ENCODE measurements around the gene AP2A1. TPM values are rescaled to one million over a fixed set of nuclear protein-coding genes. Genes with fewer than 3 reads are reported as not detected.
A peak's percentile ranks its signal among the peaks of the same experiment; 100 is the strongest.

AP2A1 gene
- total and polyA plus RNA-seq, 2 of the 13 experiments (the other 11 are each of a cell fraction or from before 2014, with no cell fraction given), result 22.7 to 39.7 TPM

DNA sequence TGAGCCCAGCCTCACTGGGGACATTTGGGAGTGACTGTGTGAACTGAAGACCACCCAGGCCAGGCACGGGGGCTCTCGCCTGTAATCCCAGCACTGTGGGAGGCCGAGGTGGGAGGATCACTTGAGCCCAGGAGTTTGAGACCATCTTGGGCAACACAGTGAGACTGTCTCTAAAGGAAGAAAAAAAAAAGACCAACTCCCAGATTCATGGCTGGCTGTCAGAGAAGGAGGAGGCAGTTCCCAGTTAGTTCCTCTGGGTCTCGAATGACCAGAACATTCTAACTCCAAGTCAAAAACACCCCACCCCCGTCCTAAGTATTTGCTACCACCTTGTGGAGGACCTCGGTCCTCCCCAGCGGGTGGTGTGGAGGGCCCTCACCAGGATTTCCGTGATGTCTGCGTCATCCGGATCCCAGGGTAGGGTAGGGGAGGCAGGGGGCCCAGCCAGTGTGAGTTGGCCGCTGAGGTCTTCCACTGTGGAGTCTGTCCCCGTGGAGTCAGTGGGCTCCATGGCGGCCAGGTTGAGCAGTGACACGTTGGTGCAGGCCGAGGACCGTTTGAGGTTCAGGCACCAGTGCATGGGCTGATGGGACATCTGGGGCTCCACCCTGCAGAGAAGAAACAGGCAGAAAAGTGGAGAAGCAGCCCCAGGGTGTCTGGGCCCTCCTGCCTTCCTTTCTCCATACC is 5.0 kb upstream of the AP2A1 start:
- FAIRE-seq, result no peak
- Histone ChIP-seq H3K4me2 (ENCODE audit: low read depth, low read length) (peak overlapping the region; percentile 23; the same call in 1 of the 2 replicates), H2AFZ (ENCODE audit: low read length) (no peak overlapping the region), H3K9ac (ENCODE audit: insufficient read depth, low read depth, low read length) (no peak overlapping the region), H3K79me2 (ENCODE audit: insufficient read depth, low read length) (no peaks in the 10 kb centered on the region), H3K36me3 (replicated peaks in 1 of 2; ENCODE audit: control insufficient read depth in 1 of 2, insufficient read depth in 2 of 2, low read length in 2 of 2) (no peaks in the 10 kb centered on the region), H3K4me1 (ENCODE audit: insufficient read depth, low read length) (peaks cover 33% of the 10 kb centered on the region), H3K4me3 (replicated peaks in 1 of 3; ENCODE audit: insufficient read depth in 1 of 3, low read depth in 2 of 3, low read length in 3 of 3) (no peak overlapping the region), H4K20me1 (ENCODE audit: insufficient read depth, low read length) (no peaks in the 10 kb centered on the region), H3K9me3 (ENCODE audit: low read length) (no peaks in the 10 kb centered on the region), H3K27ac (ENCODE audit: extremely low read length, insufficient read depth, low read length) (no peak overlapping the region), H3K27me3 (ENCODE audit: control insufficient read depth in 1 of 2, insufficient read depth in 2 of 2, low read length in 2 of 2) (peaks cover 0 to 7% of the 10 kb centered on the region in 2 experiments; a peak in 1 of 5 replicates)
- POLR2A ChIA-PET, result no interaction called here
- intact Hi-C loops (cut with micrococcal nuclease; ENCODE audit: unreplicated experiment) (loop anchor here (10.0 kb wide), 1 partner anchor 53 kb away; the partner anchor contains the start of genes FUZ and MED25), in situ Hi-C loops (cut with HindIII; ENCODE audit: extremely low pct_ligation_motif_present, low pct_unique_long_range_greater_than_20kb) (no loop called here)
- no TSS peak for BruUV-seq (replicated peaks)
- CTCF ChIA-PET (ENCODE audit: low intra/inter-chr PET ratio, low total read pairs), result no interaction called here
- ATAC-seq, result no peak
- TF ChIP-seq EZH2 (conservative IDR thresholded peaks at IDR 0.05; ENCODE audit: low read depth, low read length), result no peak
- TF ChIP-seq ZNF850 (CRISPR knock-in tag; conservative IDR thresholded peaks at IDR 0.05), result no peak
- no peak for TF ChIP-seq ZNF644 (CRISPR knock-in tag; IDR thresholded peaks at IDR 0.05; ENCODE audit: low read depth)
- TF ChIP-seq STAG1 (CRISPR knock-in tag; IDR thresholded peaks at IDR 0.05), result peak; percentile 15; the same call in 1 of the 2 replicates
- TF ChIP-seq ZBTB38 (CRISPR knock-in tag; IDR thresholded peaks at IDR 0.05), result 0 out of 2 replicates have a peak, but pooled peaks have one; percentile 21
- TF ChIP-seq, protein P1, sequence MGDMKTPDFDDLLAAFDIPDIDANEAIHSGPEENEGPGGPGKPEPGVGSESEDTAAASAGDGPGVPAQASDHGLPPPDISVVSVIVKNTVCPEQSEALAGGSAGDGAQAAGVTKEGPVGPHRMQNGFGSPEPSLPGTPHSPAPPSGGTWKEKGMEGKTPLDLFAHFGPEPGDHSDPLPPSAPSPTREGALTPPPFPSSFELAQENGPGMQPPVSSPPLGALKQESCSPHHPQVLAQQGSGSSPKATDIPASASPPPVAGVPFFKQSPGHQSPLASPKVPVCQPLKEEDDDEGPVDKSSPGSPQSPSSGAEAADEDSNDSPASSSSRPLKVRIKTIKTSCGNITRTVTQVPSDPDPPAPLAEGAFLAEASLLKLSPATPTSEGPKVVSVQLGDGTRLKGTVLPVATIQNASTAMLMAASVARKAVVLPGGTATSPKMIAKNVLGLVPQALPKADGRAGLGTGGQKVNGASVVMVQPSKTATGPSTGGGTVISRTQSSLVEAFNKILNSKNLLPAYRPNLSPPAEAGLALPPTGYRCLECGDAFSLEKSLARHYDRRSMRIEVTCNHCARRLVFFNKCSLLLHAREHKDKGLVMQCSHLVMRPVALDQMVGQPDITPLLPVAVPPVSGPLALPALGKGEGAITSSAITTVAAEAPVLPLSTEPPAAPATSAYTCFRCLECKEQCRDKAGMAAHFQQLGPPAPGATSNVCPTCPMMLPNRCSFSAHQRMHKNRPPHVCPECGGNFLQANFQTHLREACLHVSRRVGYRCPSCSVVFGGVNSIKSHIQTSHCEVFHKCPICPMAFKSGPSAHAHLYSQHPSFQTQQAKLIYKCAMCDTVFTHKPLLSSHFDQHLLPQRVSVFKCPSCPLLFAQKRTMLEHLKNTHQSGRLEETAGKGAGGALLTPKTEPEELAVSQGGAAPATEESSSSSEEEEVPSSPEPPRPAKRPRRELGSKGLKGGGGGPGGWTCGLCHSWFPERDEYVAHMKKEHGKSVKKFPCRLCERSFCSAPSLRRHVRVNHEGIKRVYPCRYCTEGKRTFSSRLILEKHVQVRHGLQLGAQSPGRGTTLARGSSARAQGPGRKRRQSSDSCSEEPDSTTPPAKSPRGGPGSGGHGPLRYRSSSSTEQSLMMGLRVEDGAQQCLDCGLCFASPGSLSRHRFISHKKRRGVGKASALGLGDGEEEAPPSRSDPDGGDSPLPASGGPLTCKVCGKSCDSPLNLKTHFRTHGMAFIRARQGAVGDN (CRISPR knock-in tag; IDR thresholded peaks at IDR 0.05), result peak; percentile 42; the same call in 1 of the 2 replicates
- TF ChIP-seq, protein P2, sequence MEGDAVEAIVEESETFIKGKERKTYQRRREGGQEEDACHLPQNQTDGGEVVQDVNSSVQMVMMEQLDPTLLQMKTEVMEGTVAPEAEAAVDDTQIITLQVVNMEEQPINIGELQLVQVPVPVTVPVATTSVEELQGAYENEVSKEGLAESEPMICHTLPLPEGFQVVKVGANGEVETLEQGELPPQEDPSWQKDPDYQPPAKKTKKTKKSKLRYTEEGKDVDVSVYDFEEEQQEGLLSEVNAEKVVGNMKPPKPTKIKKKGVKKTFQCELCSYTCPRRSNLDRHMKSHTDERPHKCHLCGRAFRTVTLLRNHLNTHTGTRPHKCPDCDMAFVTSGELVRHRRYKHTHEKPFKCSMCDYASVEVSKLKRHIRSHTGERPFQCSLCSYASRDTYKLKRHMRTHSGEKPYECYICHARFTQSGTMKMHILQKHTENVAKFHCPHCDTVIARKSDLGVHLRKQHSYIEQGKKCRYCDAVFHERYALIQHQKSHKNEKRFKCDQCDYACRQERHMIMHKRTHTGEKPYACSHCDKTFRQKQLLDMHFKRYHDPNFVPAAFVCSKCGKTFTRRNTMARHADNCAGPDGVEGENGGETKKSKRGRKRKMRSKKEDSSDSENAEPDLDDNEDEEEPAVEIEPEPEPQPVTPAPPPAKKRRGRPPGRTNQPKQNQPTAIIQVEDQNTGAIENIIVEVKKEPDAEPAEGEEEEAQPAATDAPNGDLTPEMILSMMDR (CRISPR knock-in tag; IDR thresholded peaks at IDR 0.05), result peak; percentile 52
- 14% methylated on average over 8 of the region's 16 CpGs for WGBS (ENCODE audit: low lambda C conversion rate)
- peak; percentile 25 for DNase-seq (ENCODE audit: low spot score)
